KMS-11 (cell line): Measurements from ENCODE around the gene NLGN1.

ENCODE experiments used
- H2AFZ ChIP-seq: fragments of 200-600 bp; sonication (generic); 2 replicates; pipeline ENCODE4 v1.6.1; 2016; ENCODE audit warnings: antibody characterized with exemption, mixed run types, low read depth
- H3K27ac ChIP-seq: fragments of 200-600 bp; sonication (generic); 2 replicates; pipeline ENCODE4 v1.6.1; 2016; ENCODE audit warnings: mild to moderate bottlenecking, mixed run types
- H3K27me3 ChIP-seq: fragments of 200-600 bp; sonication (generic); 2 replicates; pipeline ENCODE4 v1.6.1; 2017; ENCODE audit warnings: mild to moderate bottlenecking, low read depth, mixed run types, moderate library complexity; ENCODE audit not compliant: insufficient read depth
- H3K36me3 ChIP-seq: fragments of 200-600 bp; sonication (generic); 2 replicates; pipeline ENCODE4 v1.6.1; 2017; ENCODE audit warnings: mild to moderate bottlenecking, mixed run types; ENCODE audit not compliant: insufficient read depth
- H3K4me1 ChIP-seq: fragments of 200-600 bp; sonication (generic); 2 replicates; pipeline ENCODE4 v1.6.1; 2016; ENCODE audit warnings: mild to moderate bottlenecking, low read depth, mixed run types; ENCODE audit not compliant: poor library complexity, severe bottlenecking
- H3K4me2 ChIP-seq: fragments of 200-600 bp; sonication (generic); 2 replicates; pipeline ENCODE4 v1.7.0; 2016; ENCODE audit warnings: mild to moderate bottlenecking, mixed run types
- H3K4me3 ChIP-seq: fragments of 200-600 bp; sonication (generic); IDR thresholded peaks from 2 replicates; pipeline ENCODE4 v1.6.1; 2017; ENCODE audit warnings: low read depth, low read length, mixed read lengths; ENCODE audit not compliant: insufficient read depth
- H3K79me2 ChIP-seq: fragments of 200-600 bp; sonication (generic); 2 replicates; pipeline ENCODE4 v1.6.1; 2016; ENCODE audit warnings: low read depth, mixed run types; ENCODE audit not compliant: insufficient read depth
- H3K9ac ChIP-seq: fragments of 200-600 bp; sonication (generic); 2 replicates; pipeline ENCODE4 v1.6.1; 2016; ENCODE audit warnings: mild to moderate bottlenecking, mixed run types
- H4K20me1 ChIP-seq: fragments of 200-600 bp; sonication (generic); 2 replicates; pipeline ENCODE4 v1.6.1; 2016; ENCODE audit warnings: mild to moderate bottlenecking, mixed run types; ENCODE audit not compliant: insufficient read depth
- TF ChIP-seq, protein P1 (sequence below): fragments of 200-600 bp; sonication (generic); conservative IDR thresholded peaks from 2 replicates; pipeline ENCODE4 v1.6.1; 2017; ENCODE audit warnings: low read depth, mild to moderate bottlenecking, antibody characterized with exemption, low read length, moderate library complexity, mixed read lengths

NLGN1 gene

GRCh38 chr3:173465112-173465511, 67.6 kb downstream of the NLGN1 start:
- TF ChIP-seq, protein P1, sequence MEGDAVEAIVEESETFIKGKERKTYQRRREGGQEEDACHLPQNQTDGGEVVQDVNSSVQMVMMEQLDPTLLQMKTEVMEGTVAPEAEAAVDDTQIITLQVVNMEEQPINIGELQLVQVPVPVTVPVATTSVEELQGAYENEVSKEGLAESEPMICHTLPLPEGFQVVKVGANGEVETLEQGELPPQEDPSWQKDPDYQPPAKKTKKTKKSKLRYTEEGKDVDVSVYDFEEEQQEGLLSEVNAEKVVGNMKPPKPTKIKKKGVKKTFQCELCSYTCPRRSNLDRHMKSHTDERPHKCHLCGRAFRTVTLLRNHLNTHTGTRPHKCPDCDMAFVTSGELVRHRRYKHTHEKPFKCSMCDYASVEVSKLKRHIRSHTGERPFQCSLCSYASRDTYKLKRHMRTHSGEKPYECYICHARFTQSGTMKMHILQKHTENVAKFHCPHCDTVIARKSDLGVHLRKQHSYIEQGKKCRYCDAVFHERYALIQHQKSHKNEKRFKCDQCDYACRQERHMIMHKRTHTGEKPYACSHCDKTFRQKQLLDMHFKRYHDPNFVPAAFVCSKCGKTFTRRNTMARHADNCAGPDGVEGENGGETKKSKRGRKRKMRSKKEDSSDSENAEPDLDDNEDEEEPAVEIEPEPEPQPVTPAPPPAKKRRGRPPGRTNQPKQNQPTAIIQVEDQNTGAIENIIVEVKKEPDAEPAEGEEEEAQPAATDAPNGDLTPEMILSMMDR: no peak
- Histone ChIP-seq H3K27me3 (no peaks in the 10 kb centered on the region), H3K79me2 (no peaks in the 10 kb centered on the region), H3K9ac (no peak overlapping the region), H4K20me1 (no peaks in the 10 kb centered on the region), H3K36me3 (no peaks in the 10 kb centered on the region), H3K4me2 (no peak overlapping the region), H3K4me3 (no peak overlapping the region), H3K4me1 (no peaks in the 10 kb centered on the region), H3K27ac (no peak overlapping the region), H2AFZ (no peak overlapping the region)

DNA sequence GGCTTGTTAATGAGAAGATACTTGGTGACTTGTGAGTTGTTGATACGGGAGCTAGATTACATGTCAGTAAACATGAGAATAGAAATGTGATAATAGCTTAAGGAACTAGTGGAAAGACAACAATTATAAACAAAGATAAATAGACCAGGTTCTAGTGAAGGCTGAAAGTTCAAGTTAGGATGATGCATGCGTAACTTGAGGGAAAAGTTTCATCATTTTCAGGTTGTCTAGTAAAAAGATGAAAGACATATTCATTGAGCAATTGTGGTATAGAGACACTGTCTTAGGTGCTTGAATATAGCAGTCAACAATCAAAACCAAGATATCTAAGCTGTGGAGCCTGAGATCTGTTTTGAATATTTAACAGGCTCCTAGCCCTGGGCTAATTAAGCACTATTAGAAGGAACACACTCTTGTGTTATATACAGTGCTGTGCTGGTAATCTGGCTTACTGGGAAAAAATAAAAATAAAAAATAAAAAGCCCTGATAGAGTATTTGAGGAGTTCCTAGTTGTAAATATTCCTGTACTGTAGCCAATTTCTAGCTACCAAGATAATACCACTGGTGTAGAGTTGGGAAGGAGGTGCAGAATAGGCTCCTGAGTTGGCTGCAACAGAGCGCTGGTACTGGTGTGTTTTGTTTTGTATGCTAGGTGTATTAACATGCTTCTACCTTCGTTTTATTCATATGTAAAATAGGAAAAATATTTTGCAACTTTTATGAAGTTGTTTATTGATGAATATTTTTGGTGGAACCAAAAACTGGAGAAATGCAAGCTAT, 68.5 kb downstream of the NLGN1 start:
- Histone ChIP-seq H3K36me3 (no peaks in the 10 kb centered on the region), H3K79me2 (no peaks in the 10 kb centered on the region), H3K27ac (no peak overlapping the region), H3K4me1 (no peaks in the 10 kb centered on the region), H3K4me2 (no peak overlapping the region), H3K27me3 (no peaks in the 10 kb centered on the region), H2AFZ (no peak overlapping the region), H3K9ac (no peak overlapping the region), H4K20me1 (no peaks in the 10 kb centered on the region), H3K4me3 (no peak overlapping the region)
- TF ChIP-seq, protein P1: no peak

- Histone ChIP-seq H3K27ac (no peak overlapping the region), H3K36me3 (no peaks in the 10 kb centered on the region)
- TF ChIP-seq, protein P1: no peak
Measured at GRCh38 chr3:173467501-173467900, 70.0 kb downstream of the NLGN1 start.

GRCh38 chr3:173473237-173473636, 75.7 kb downstream of the NLGN1 start:
- Histone ChIP-seq H3K4me3 (no peak overlapping the region), H3K27me3 (no peaks in the 10 kb centered on the region), H3K79me2 (no peaks in the 10 kb centered on the region), H3K36me3 (no peaks in the 10 kb centered on the region), H3K4me2 (no peak overlapping the region), H4K20me1 (no peaks in the 10 kb centered on the region), H2AFZ (no peak overlapping the region), H3K4me1 (no peaks in the 10 kb centered on the region), H3K9ac (no peak overlapping the region), H3K27ac (no peak overlapping the region)
- TF ChIP-seq, protein P1: no peak

More at GRCh38 chr3:173467501-173467900, 70.0 kb downstream of the NLGN1 start:
- H3K79me2 ChIP-seq: no peaks in the 10 kb centered on the region
- no peak overlapping the region for H3K4me2 ChIP-seq
- no peaks in the 10 kb centered on the region for H3K27me3 ChIP-seq
- no peak overlapping the region for H3K9ac ChIP-seq
- H2AFZ ChIP-seq: no peak overlapping the region
- no peaks in the 10 kb centered on the region for H3K4me1 ChIP-seq
- no peaks in the 10 kb centered on the region for H4K20me1 ChIP-seq
- H3K4me3 ChIP-seq: no peak overlapping the region
